Measurements from ENCODE around the gene ONECUT3.

Gene ONECUT3

GRCh38 chr19:1773184-1773583 is 19.9 kb downstream of the ONECUT3 start:
- peaks cover 75% of the 10 kb centered on the region for H3K27me3 ChIP-seq

GRCh38 chr19:1774989-1775772 is 21.9 kb downstream of the ONECUT3 start:
- Histone ChIP-seq H3K4me1 (no peaks in the 10 kb centered on the region), H3K27me3 (peaks cover 81% of the 10 kb centered on the region), H3K36me3 (no peaks in the 10 kb centered on the region), H3K4me3 (ENCODE audit: low read depth, low read length) (no peak overlapping the region), H3K9me3 (peaks cover 3% of the 10 kb centered on the region)
- DNase-seq, result peak; percentile 54
- peak; percentile 55 for TF ChIP-seq CTCF (IDR thresholded peaks at IDR 0.05; ENCODE audit: low read depth, low read length)

More at GRCh38 chr19:1773184-1773583, 19.9 kb downstream of the ONECUT3 start:
- Histone ChIP-seq H3K4me3 (ENCODE audit: low read depth, low read length) (no peak overlapping the region), H3K4me1 (no peaks in the 10 kb centered on the region), H3K9me3 (peaks cover 3% of the 10 kb centered on the region), H3K36me3 (no peaks in the 10 kb centered on the region)
- no peak for TF ChIP-seq CTCF (IDR thresholded peaks at IDR 0.05; ENCODE audit: low read depth, low read length)
- no peak for DNase-seq

GRCh38 chr19:1775951-1776605 is 22.8 kb downstream of the ONECUT3 start:
- Histone ChIP-seq H3K36me3 (no peaks in the 10 kb centered on the region), H3K4me3 (ENCODE audit: low read depth, low read length) (no peak overlapping the region), H3K27me3 (peaks cover 81% of the 10 kb centered on the region)

GRCh38 chr19:1776606-1777147 is 23.4 kb downstream of the ONECUT3 start:
- H3K36me3 ChIP-seq, result no peaks in the 10 kb centered on the region

More at GRCh38 chr19:1775951-1776605, 22.8 kb downstream of the ONECUT3 start:
- Histone ChIP-seq H3K9me3 (peaks cover 3% of the 10 kb centered on the region), H3K4me1 (no peaks in the 10 kb centered on the region)
- no peak for TF ChIP-seq CTCF (IDR thresholded peaks at IDR 0.05; ENCODE audit: low read depth, low read length)
- DNase-seq, result no peak

GRCh38 chr19:1777149-1777548 is 23.8 kb downstream of the ONECUT3 start:
- TF ChIP-seq CTCF (IDR thresholded peaks at IDR 0.05; ENCODE audit: low read depth, low read length), result no peak
- Histone ChIP-seq H3K4me3 (ENCODE audit: low read depth, low read length) (no peak overlapping the region), H3K27me3 (peaks cover 76% of the 10 kb centered on the region), H3K4me1 (no peaks in the 10 kb centered on the region), H3K9me3 (peaks cover 5% of the 10 kb centered on the region), H3K36me3 (no peaks in the 10 kb centered on the region)
- DNase-seq, result no peak

More at GRCh38 chr19:1776606-1777147, 23.4 kb downstream of the ONECUT3 start:
- H3K27me3 ChIP-seq, result peaks cover 75% of the 10 kb centered on the region
- no peak for DNase-seq
- H3K4me3 ChIP-seq (ENCODE audit: low read depth, low read length), result no peak overlapping the region
- no peak for TF ChIP-seq CTCF (IDR thresholded peaks at IDR 0.05; ENCODE audit: low read depth, low read length)
- H3K9me3 ChIP-seq, result peaks cover 3% of the 10 kb centered on the region
- H3K4me1 ChIP-seq, result no peaks in the 10 kb centered on the region
